ENCODE measurements around the gene KRT78.

The KRT78 gene

DNA sequence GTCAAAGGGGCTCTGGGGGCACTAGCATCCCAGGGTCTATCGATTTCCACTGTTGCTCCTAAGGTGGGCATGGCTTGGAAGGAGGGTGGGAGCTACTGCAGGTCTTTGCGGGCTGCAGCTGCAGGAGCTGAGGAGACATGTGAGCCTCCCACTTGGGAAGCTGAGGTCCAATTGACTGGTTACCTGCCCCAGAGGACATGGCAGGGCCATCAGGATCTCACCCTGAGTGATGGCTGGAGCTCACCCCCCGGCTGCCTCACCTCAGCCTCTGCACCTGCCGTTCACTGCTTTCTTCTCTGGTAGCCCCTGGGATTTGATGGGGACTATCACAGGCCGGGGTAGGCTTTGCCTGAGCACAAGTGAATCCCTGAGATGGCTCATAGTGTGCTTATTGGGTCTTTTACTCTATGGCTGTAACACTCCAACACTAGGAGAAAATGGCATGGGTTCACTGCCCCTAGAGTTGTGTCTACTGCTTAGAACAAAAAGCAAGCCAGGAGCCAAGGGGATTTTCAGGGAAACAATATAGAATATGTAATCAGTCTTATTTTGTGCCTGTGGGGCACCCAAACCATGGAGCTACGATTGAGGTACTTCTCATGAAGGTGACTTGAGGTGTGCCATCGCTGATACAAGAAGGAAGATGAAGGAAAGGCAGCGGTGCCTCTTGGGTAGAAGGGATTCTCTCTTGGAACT lies 31.6 kb downstream of the KRT78 start:
- Mint-ChIP-seq H3K27ac (no peak overlapping the region), H3K27me3 (peaks cover 5% of the 10 kb centered on the region), H3K36me3 (ENCODE audit: low read depth) (no peaks in the 10 kb centered on the region), H3K4me3 (no peak overlapping the region), H3K4me1 (ENCODE audit: low read depth) (peaks cover 11% of the 10 kb centered on the region), H3K9me3 (no peaks in the 10 kb centered on the region)

DNA sequence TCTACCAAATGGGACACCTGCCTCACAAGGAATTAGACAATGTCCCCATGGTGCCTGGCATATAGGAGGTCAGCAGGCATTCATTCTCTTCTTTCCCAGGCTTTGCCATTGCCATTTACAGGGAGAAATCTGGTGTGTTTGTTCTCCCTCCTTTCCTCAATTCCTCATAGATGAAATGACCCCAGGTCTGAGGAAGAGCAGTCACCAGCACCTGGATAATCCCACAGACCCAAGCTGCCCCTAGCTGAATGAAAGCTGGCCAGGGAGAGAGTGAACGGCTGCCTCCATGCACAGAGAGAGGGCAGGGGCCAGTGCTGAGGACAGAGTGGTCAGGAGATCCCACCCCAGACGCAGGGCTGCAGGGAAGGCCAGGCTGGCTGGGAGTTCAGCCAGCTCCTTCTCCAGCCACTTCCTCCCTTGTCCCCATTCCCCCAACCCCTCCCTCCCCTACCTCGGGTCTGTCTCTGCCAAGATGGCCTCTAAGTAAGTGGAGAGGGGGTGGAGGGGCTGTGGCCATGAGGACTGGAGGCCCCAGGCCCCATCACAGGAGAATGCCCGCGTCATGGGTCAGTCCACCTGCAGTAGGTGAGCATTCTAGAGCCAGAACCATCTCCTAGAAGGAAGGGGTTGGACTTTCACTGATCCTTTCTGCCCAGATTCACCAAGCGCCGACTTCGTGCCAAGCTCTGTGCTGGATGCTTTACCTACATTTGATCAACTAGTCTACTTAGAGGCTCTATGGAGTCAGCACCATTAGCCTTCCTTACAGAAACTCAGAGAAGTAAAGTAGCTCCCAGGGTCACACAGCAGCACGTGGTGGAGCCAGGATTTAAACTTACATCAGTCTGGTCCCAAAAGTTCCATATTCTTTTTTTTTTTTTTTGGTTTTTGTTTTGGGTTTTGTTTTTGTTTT lies 32.9 kb downstream of the KRT78 start:
- Mint-ChIP-seq H3K27ac (no peak overlapping the region), H3K9me3 (no peaks in the 10 kb centered on the region), H3K36me3 (ENCODE audit: low read depth) (no peaks in the 10 kb centered on the region), H3K4me3 (no peak overlapping the region), H3K27me3 (peaks cover 5% of the 10 kb centered on the region), H3K4me1 (ENCODE audit: low read depth) (peaks cover 11% of the 10 kb centered on the region)

DNA sequence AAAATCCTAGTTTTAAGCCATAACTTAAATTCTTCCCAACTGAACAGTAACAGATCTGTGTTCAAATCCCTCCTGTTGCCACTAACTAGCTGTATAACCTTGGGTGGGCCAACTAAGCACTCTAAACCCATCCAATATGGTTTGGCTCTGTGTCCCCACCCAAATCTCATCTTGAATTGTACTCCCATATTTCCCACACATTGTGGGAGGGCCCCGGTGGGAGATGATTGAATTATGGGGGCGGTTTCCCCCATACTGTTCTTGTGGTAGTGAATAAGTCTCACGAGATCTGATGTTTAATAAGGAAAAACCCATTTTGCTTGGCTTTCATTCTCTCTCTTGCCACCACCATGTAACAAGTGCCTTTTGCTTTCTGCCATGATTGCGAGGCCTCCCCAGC lies 33.6 kb downstream of the KRT78 start:
- Mint-ChIP-seq H3K9me3 (no peaks in the 10 kb centered on the region), H3K27ac (no peak overlapping the region), H3K27me3 (peaks cover 2% of the 10 kb centered on the region), H3K4me1 (ENCODE audit: low read depth) (peaks cover 11% of the 10 kb centered on the region), H3K4me3 (no peak overlapping the region), H3K36me3 (ENCODE audit: low read depth) (no peaks in the 10 kb centered on the region)

DNA sequence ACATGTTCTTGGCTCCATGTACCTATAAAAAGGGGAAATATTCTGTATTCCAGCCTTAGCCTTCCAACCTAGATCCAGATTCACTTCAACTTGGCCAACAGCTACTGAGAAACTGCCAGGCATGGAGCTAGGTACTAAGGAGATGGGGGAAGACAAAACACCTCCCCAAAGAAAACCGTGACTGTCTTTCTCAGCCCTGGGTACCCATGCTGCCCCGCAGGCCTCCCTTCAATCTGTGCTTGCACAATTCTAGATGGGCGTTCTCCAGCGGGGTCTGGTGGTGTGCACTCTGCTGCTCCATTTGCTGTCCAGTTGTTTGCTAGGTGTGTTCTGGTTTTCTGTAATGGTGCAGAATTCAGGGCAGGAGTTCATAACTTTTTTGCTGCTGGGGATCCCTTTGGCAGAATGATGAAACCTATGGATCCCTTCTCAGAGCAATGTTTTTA lies 34.1 kb downstream of the KRT78 start:
- H3K27ac Mint-ChIP-seq: no peak overlapping the region
- H3K27me3 Mint-ChIP-seq: no peaks in the 10 kb centered on the region
- no peaks in the 10 kb centered on the region for H3K9me3 Mint-ChIP-seq
- peaks cover 11% of the 10 kb centered on the region for H3K4me1 Mint-ChIP-seq (ENCODE audit: low read depth)
- no peak overlapping the region for H3K4me3 Mint-ChIP-seq
- no peaks in the 10 kb centered on the region for H3K36me3 Mint-ChIP-seq (ENCODE audit: low read depth)

DNA sequence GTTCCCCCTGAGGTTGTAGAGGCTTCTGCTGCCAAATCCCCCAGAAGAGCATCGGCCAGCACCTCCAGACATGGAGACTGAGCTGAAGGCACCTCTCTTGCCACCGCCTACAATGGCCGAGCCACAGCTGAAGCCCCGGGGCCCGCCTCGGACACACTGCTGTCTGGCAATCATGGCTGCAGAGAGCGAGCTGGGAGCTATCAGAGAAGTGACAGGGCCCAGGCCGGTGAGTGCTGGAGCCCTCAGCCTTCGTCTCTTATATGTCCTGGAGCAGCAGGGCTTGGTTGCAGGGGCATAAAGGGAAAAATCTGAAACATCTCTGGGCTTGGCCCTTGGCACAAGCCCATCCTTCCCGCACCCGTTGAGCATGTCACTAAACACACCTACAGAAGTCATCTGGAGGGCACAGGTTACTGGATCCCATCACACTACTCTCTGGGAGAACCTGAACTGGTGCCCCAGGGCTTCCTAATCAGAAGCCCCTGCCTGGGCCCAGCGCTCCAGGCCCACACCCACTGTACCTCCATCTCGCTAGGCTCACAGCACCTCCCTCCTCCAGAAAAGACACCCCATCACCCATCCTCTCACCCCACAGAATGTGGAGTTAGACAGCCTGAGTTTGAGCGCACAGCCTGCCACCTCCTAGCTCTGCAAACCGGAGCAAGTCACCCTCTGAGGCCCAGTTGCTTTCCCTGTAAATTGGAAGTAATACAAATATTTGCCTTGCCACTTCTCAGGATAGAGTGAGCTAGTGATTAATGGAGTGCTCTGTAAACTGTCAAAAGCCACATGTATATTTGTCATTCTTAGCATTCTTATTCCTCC lies 34.7 kb downstream of the KRT78 start, which contains the start of gene KRT4:
Gene KRT4, minus strand, starts transcription at position 232 of the 825 bp plus-strand sequence. Its CDS starts 58 bp downstream, at position 174.
- no peaks in the 10 kb centered on the region for H3K9me3 Mint-ChIP-seq
- H3K27ac Mint-ChIP-seq: no peak within 1 kb of the TSS
- H3K4me3 Mint-ChIP-seq: no peak within 1 kb of the TSS
- H3K4me1 Mint-ChIP-seq (ENCODE audit: low read depth): peaks cover 11% of the 10 kb centered on the region
- no peaks in the 10 kb centered on the region for H3K27me3 Mint-ChIP-seq
- H3K36me3 Mint-ChIP-seq (ENCODE audit: low read depth): no peaks in the 10 kb centered on the region

DNA sequence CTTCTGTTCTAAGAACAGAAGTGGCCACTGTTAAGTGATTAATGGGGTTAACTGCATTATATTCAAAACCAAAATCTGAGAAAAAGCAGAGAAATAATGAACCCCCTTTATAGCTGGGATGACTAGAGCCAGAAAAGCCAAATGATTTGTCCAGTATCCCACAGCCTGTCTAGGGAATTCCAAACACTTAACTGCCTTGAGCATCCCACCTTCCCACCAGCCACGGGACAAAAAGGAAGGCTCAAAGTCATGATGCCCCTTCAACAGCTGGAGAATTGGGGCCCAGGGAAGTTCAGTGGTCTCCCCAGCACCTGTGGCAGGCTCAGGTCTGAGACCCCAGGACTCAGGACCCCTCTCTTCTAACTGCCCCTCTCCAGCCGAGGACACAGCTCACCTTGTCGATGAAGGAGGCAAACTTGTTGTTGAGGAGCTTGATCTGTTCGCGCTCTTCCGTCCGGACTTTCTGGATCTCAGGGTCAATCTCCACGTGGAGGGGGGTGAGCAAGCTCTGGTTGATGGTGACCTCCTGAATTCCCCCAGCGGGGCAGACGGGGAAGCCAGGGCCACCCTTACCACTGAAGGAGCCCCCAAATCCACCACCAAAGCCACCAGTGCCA lies 35.5 kb downstream of the KRT78 start:
- no peaks in the 10 kb centered on the region for H3K36me3 Mint-ChIP-seq (ENCODE audit: low read depth)
- no peaks in the 10 kb centered on the region for H3K9me3 Mint-ChIP-seq
- H3K4me3 Mint-ChIP-seq: no peak overlapping the region
- peaks cover 11% of the 10 kb centered on the region for H3K4me1 Mint-ChIP-seq (ENCODE audit: low read depth)
- H3K27me3 Mint-ChIP-seq: no peaks in the 10 kb centered on the region
- H3K27ac Mint-ChIP-seq: no peak overlapping the region

DNA sequence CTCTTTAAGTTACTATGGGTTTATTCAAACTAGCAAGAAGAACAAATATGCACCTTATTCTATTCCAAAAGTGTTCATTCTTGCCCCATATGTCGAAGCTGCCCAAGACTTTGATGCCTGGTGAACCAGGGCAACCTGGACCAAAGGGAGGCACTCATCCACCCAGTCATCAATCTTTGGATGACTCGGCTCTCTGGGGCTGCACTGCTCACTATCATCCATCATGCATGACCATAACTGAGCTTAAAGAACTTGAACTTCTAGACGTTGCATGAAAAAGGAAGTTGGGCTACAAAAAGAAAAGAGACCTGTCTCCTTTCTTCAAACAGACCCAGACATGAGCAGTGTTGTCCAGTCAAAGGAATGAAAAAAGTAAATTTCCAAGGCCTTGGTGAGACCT lies 36.0 kb downstream of the KRT78 start:
- no peak overlapping the region for H3K27ac Mint-ChIP-seq
- H3K9me3 Mint-ChIP-seq: no peaks in the 10 kb centered on the region
- no peak overlapping the region for H3K4me3 Mint-ChIP-seq
- H3K27me3 Mint-ChIP-seq: no peaks in the 10 kb centered on the region
- H3K4me1 Mint-ChIP-seq (ENCODE audit: low read depth): peaks cover 7% of the 10 kb centered on the region
- no peaks in the 10 kb centered on the region for H3K36me3 Mint-ChIP-seq (ENCODE audit: low read depth)

DNA sequence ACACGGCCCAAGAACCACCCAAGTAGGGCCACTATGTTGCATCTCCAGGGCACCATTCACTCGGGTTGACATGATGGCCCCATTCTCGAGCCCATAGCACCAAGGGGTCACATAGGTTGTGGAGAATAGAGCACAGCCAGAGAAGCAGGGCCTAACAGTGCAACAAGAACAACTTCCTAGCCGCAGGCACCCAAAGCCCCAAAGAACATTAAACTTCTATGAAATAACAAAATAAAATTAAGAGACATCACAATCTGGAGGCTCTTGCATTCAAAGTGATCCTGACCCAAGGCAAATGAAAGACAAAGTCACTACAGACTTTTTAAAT lies 36.8 kb downstream of the KRT78 start:
- Mint-ChIP-seq H3K4me3 (no peak overlapping the region), H3K27me3 (no peaks in the 10 kb centered on the region), H3K36me3 (ENCODE audit: low read depth) (no peaks in the 10 kb centered on the region), H3K9me3 (no peaks in the 10 kb centered on the region), H3K4me1 (ENCODE audit: low read depth) (no peaks in the 10 kb centered on the region), H3K27ac (no peak overlapping the region)

DNA sequence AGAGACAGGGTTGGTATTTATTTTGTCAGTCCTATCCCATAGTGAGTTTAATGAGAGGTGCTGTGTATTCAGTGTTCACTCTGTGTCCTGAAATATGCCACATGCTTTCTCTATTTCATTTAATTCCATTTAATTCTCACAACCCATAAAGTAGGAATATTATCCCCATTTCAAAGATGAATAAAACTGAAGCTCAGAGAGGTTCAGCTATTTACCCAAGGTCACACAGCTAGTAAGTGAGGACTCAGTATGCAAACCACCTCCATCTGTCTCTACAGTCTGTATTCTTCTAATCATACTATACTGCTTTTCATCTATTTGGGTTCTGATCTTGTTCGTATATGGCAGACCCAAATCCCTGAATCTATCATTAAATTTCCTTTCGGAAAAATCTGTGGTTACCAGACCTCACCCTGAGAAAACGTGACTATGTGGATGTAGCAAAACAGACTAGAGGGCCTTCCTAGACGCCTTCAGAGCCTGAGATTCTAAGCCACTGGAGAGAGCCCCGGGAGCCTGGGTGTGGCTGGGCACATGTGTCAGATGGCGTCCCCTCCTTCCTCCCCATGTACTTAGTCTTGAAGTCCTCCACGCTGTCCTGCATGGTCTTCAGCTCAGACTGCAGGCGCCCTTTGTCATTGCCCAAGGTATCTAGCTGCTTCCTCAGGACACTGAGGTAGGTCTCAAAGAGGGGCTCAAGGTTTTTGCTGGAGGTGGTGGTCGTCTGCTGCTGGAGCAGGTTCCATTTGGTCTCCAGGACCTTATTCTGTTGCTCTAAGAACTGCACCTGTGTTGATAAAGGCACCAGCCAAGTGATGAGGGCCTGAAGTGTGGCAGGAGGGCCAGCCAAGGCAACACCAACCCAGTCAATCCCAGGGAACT lies 37.4 kb downstream of the KRT78 start:
- H3K27ac Mint-ChIP-seq: no peak overlapping the region
- no peaks in the 10 kb centered on the region for H3K4me1 Mint-ChIP-seq (ENCODE audit: low read depth)
- no peaks in the 10 kb centered on the region for H3K36me3 Mint-ChIP-seq (ENCODE audit: low read depth)
- no peak overlapping the region for H3K4me3 Mint-ChIP-seq
- no peaks in the 10 kb centered on the region for H3K9me3 Mint-ChIP-seq
- H3K27me3 Mint-ChIP-seq: no peaks in the 10 kb centered on the region

DNA sequence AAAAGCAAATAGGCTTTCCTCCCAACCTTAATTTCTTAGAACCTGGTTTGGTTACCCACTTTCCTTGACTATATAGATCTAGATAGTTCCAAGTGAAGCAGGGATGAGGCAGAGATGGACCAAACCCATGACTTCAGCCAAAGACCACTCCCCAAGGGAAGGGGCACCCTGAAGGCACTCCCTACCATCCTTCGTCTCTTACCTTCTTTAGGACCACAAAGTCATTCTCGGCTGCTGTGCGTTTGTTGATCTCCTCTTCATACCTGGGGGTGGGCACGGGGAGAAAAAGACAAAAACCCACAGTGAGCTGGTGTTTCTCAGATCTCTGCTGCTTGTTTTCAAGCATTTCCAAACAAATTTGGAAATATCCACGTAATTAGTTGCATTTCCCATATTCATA lies 38.2 kb downstream of the KRT78 start:
- no peaks in the 10 kb centered on the region for H3K4me1 Mint-ChIP-seq (ENCODE audit: low read depth)
- H3K27ac Mint-ChIP-seq: no peak overlapping the region
- no peak overlapping the region for H3K4me3 Mint-ChIP-seq
- H3K9me3 Mint-ChIP-seq: no peaks in the 10 kb centered on the region
- no peaks in the 10 kb centered on the region for H3K27me3 Mint-ChIP-seq
- no peaks in the 10 kb centered on the region for H3K36me3 Mint-ChIP-seq (ENCODE audit: low read depth)

DNA sequence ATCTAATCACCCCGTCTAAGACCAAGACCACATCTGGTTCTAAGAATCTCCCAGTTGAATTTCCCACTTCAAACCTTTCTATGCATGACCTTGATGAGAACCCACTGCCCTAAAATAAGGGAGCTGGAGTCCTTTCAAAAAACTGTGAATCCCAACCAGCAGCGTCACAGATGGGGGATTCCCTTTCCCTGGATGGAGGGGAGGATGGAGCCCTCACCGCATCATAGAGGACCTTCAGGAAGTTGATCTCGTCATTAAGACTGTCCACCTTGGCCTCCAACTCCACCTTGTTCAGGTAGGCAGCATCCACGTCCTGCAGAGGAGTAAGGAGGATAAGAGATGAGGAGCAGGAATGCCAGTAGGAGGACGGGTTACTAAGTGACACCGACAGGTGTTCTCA lies 39.6 kb downstream of the KRT78 start:
- no peak overlapping the region for H3K27ac Mint-ChIP-seq
- H3K4me3 Mint-ChIP-seq: no peak overlapping the region
- H3K36me3 Mint-ChIP-seq (ENCODE audit: low read depth): no peaks in the 10 kb centered on the region
- H3K9me3 Mint-ChIP-seq: no peaks in the 10 kb centered on the region
- H3K4me1 Mint-ChIP-seq (ENCODE audit: low read depth): no peaks in the 10 kb centered on the region
- no peaks in the 10 kb centered on the region for H3K27me3 Mint-ChIP-seq

DNA sequence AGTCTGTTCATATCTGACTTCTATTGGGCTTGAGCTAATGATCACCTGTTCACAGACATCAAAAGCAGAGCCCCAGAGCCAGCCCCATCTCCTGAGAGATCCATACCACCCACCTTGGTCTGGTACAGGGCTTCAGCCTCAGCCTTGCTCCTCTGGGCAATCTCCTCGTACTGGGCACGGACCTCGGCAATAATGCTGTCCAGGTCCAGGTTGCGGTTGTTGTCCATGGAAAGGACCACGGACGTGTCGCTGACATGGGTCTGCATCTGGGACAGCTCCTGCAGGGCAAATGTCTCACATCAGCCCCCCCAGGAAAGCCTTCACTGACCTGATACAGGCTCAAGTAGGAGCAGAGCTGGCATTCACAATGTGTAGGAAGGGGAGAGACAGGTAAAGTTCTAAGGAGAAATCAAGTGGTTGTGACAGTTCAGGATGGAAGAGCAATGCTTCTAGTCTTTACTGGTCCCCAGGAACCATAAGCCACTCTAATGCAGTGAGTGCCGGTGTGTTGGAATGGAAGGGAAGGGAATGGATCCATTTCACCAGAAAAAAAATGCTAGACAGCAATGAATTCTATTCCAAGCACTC lies 40.1 kb downstream of the KRT78 start:
- no peaks in the 10 kb centered on the region for H3K27me3 Mint-ChIP-seq
- no peak overlapping the region for H3K27ac Mint-ChIP-seq
- no peak overlapping the region for H3K4me3 Mint-ChIP-seq
- H3K4me1 Mint-ChIP-seq (ENCODE audit: low read depth): no peaks in the 10 kb centered on the region
- no peaks in the 10 kb centered on the region for H3K9me3 Mint-ChIP-seq
- H3K36me3 Mint-ChIP-seq (ENCODE audit: low read depth): no peaks in the 10 kb centered on the region

DNA sequence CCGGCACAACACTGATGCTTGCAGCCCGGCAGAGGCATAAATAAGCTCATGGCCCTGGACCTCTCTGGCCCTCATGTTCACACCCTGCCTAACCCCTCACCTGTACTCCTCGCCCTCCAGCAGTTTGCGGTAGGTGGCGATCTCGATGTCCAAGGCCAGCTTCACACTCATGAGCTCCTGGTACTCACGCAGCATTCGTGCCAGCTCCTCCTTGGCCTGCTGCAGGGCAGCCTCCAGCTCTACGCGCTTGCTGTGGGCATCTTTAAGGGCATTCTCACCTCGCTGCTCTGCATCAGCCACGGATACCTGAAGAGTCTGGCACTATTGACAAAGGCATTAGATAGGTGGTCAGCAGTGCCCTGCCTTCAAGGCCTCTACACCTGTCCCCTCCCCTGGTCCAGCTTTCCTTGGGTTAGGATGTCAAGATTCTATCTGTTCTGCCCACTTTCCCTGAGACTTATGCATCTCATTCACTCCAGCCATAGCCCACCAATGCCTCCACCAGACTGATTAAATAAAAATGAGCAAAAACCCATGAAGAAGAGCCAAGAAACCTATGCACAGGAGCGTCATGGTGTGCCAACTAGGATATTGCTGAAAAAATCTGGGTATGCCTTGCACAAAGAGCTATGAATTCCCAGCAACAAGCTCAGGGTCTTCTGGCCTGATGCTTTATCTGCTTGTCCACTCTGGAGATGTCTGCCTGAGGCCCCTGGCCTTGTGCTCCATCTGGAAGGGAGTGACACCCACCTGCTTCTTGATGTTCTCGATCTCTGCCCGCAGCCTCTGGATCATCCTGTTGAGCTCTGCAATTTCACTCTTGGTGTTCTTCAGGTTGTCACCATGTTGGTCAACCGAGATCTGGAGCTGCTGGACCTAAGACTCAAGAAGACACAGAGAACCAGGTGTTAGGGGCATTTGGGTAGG lies 41.0 kb downstream of the KRT78 start:
- no peaks in the 10 kb centered on the region for H3K9me3 Mint-ChIP-seq
- H3K4me3 Mint-ChIP-seq: no peak overlapping the region
- H3K36me3 Mint-ChIP-seq (ENCODE audit: low read depth): no peaks in the 10 kb centered on the region
- H3K27ac Mint-ChIP-seq: no peak overlapping the region
- no peaks in the 10 kb centered on the region for H3K27me3 Mint-ChIP-seq
- H3K4me1 Mint-ChIP-seq (ENCODE audit: low read depth): no peaks in the 10 kb centered on the region

All from stimulated activated naive CD8-positive, alpha-beta T cell treated with anti-CD3 and anti-CD28 coated beads, Interleukin-15, Interleukin-2, amounts not matched to agents 100 ng/mL and 50 ng/mL, for 24 hours (primary cell).